ES-I3 (cell line): ENCODE measurements around the gene DKK3.
"Not testable (repeated sequence)": the region's sequence is repeated elsewhere in the genome, so short reads cannot be mapped to it uniquely, and the experiment has no call there.

Experiments used
- H3K36me3 ChIP-seq: 2 replicates; pipeline ENCODE4 v1.6.1; 2013; ENCODE audit warnings: mild to moderate bottlenecking, low read length, control low read depth, moderate library complexity; ENCODE audit not compliant: insufficient read depth
- H3K4me1 ChIP-seq: 2 replicates; pipeline ENCODE4 v1.6.1; 2013; ENCODE audit warnings: mild to moderate bottlenecking, control low read depth, low read length; ENCODE audit not compliant: insufficient read depth
- H3K9ac ChIP-seq: 2 replicates; pipeline ENCODE4 v1.6.1; 2013; ENCODE audit warnings: low read depth, mild to moderate bottlenecking, low read length, moderate library complexity
- H3K9me3 ChIP-seq: 2 replicates; pipeline ENCODE4 v1.6.1; 2013; ENCODE audit warnings: mild to moderate bottlenecking, low read length, moderate library complexity; ENCODE audit not compliant: control insufficient read depth, insufficient read depth

Gene DKK3

DNA sequence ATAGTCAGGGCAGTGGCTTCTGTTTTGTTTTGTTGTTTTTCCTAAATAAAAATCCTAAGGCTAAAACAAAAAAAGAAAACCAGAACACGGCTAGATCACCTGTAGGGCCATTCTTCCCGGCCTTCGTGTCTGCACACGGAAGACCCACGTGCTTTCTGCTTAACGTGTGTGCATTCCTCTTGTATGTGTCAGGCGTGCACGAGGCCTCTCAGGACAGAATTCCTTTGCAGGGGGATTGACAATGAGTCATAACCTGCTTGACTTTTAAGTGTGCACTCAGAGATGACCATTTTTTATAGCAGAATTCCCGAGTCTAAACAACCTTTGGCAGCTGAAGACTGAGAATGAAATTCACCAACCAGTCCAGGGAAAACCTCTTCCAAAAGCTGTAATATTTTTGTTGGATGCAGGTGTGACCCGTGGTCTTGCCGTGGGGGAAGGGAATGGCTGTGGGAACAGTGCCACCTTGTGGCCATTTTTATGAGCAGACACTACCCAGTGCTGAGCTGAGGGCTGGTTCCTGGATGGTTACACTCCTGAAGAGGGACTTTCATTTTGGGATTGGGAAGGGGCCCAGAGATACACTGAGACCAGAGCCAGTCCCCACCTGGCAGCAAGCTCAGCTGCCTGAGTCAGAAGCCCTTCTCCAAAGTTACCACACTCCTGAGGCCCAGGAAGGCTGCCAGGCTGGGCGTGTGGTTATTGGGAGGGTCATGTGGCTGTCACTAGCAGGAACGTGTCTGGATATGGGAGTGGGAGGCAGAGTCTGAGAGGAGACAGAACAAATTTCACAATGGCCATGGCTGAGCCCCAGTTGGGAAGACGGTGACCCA lies 35.7 kb upstream of the DKK3 start:
- Histone ChIP-seq H3K9me3 (no peaks in the 10 kb centered on the region), H3K9ac (no peak overlapping the region), H3K4me1 (0 out of 2 replicates have a peak, but pooled peaks cover 4% of the 10 kb centered on the region), H3K36me3 (no peaks in the 10 kb centered on the region)

DNA sequence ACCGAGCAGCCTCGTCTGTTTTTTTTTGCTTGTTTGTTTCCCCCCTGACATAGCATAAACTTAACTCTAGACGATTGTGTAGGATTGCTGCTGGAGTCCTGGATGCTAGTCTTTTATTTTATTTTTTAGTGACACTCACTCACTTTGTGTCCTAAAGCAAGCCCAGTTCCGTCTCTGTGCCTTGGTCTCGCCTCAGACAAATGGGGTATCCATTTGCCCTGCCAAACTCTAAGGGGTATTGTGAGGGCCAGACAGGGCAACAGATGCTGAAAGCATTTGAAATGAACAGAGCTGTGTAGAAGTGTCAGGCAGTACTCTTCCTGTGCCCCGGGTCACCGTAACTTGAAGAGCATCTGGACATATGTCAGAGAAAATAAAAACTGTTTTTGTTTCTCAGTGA lies 34.8 kb upstream of the DKK3 start:
- Histone ChIP-seq H3K36me3 (no peaks in the 10 kb centered on the region), H3K4me1 (0 out of 2 replicates have a peak, but pooled peaks cover 4% of the 10 kb centered on the region), H3K9me3 (no peaks in the 10 kb centered on the region), H3K9ac (no peak overlapping the region)

DNA sequence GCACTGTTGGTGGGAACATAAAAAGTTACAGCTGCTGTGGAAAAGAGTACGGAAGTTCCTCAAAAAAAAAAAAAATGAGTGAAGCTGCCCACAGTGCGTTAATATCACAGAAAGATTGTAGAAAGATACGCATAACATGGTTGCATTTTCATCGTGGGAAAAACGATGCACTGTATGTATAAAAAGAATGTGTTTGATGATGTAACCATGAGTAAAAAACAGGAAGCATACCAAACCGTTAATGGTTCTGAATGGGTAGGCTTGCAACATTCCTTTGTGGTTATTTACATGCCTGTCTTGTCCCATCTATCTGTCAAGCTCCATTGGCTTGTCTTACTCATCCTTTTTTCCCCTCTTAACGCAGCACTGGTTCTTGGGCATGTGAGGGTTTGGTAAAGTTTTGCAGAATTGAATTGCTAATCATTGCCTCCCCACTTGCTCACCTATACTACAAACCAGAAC lies 33.8 kb upstream of the DKK3 start:
- Histone ChIP-seq H3K36me3 (no peaks in the 10 kb centered on the region), H3K9ac (no peak overlapping the region), H3K9me3 (no peaks in the 10 kb centered on the region), H3K4me1 (0 out of 2 replicates have a peak, but pooled peaks cover 4% of the 10 kb centered on the region)

DNA sequence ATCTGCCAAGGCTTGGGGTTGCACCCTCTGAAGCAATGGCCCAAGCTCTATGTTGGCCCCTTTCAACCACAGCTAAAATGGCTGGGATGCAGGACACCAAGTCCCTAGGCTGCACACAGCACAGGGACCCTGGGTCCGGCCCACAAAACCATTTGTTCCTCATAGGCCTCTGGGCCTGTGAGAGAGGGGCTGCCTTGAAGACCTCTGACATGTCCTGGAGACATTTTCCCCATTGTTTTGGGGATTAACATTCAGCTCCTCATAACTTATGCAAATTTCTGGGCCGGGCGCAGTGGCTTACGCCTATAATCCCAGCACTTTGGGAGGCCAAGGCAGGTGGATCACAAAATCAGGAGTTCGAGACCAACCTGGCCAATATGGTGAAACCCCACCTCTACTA lies 32.3 kb upstream of the DKK3 start:
- H3K4me1 ChIP-seq, H3K9ac ChIP-seq, H3K36me3 ChIP-seq, H3K9me3 ChIP-seq: not testable (repeated sequence)

DNA sequence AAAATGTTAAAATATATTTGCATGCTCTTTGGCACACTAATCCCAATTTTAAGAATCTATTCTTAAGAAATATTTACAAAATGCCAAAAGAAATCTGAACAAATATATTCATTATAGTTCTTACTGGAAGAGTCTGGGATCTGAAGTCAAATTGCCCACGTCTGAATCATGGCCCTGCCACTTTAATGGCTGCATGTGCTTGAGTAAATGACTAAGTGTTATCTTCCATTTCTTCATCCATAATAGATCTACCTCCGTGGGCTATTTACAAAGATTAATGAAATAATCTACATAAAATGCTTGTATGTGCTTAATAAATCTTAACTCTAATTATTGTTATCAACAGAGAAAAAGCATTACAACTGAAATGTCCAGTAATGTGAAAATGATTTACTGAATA lies 24.5 kb upstream of the DKK3 start:
- H3K4me1 ChIP-seq = no peaks in the 10 kb centered on the region
- no peaks in the 10 kb centered on the region; the same call in 1 of the 2 replicates for H3K9me3 ChIP-seq
- no peaks in the 10 kb centered on the region for H3K36me3 ChIP-seq
- H3K9ac ChIP-seq = no peak overlapping the region

DNA sequence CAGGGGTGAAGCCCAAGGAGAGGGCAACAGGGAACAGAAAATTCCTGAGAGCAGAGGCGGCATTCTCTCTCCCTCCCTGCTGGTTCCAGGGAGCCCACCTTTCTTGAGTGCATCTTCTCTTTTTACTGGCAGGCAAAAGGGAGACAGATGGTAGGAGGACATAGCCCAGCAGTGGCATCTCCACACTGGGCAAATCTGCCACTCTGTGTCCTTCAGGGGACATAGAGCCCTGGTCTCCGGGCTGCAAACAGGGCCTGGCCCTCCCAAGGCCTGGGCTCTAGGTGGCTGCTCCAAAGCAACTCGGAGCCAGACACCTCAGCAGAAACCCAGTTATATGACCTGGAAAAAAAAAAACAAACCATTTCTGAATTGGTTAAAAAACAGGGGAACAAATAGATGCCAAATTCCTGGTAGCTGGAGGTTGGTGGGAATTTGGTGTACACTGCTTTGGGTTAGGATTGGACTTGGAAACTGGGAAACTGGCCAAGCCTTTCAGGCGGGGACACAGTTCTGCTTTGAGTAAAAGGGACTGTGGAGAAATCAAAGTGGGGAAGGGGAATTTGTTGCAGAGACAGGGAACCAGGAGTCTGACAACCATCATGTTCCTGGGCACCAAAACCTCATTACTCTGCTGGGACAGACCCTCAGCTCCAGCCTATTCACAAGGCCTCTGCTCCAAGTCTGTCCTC lies 23.6 kb upstream of the DKK3 start:
- Histone ChIP-seq H3K36me3 (no peaks in the 10 kb centered on the region), H3K4me1 (no peaks in the 10 kb centered on the region), H3K9ac (no peak overlapping the region), H3K9me3 (no peaks in the 10 kb centered on the region; the same call in 1 of the 2 replicates)

DNA sequence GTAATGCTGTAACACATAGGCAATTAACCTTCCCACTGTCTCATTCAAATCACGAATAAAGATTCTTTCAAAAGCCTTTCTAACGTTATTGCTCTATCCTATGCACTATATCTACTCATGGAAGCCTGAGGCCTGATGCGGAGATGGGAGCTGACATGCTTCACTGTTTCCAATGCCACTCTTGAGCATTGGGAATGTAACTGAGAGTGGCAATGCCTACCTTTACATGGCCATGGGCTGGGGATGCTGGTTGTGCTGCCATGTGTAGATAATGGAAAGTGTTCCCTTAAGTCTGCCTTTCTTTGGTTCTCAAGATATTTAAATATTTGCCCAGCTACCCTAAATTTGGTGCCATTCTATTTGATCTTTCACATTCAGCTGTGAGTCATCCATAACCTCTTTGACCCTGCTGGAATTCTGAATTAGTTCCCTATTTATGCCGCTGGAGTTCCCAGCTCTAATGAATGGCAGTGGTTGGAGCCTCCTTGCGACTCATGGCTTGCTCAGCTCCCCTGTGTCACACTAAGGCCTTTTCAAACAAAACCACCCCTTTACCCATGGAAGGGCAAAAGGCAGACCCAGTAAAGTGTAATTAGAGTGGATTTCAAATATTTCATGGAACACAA lies 21.4 kb upstream of the DKK3 start:
- no peak overlapping the region for H3K9ac ChIP-seq
- H3K9me3 ChIP-seq = no peaks in the 10 kb centered on the region; the same call in 1 of the 2 replicates
- no peaks in the 10 kb centered on the region for H3K36me3 ChIP-seq
- no peaks in the 10 kb centered on the region for H3K4me1 ChIP-seq

DNA sequence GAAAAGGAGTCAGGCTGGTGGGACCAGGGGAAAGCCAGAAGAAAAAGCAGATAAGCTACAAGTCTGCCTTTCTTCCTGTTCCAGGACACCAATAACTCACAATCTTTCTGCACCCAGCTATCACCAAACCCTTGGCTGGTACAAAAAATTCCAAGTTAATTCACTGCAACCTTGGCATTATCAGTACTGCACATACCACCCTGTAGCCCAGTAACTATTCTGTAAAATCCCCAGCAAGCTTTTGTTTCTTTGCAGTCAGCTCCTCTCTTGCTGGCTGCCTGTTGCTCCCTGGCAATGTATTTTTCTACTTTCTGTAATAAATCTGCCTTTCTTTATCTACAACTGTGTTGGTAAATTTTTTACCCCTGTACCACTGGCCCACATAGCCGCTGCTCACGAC lies 20.7 kb upstream of the DKK3 start:
- Histone ChIP-seq H3K36me3 (no peaks in the 10 kb centered on the region), H3K9me3 (no peaks in the 10 kb centered on the region; the same call in 1 of the 2 replicates), H3K4me1 (no peaks in the 10 kb centered on the region), H3K9ac (no peak overlapping the region)

DNA sequence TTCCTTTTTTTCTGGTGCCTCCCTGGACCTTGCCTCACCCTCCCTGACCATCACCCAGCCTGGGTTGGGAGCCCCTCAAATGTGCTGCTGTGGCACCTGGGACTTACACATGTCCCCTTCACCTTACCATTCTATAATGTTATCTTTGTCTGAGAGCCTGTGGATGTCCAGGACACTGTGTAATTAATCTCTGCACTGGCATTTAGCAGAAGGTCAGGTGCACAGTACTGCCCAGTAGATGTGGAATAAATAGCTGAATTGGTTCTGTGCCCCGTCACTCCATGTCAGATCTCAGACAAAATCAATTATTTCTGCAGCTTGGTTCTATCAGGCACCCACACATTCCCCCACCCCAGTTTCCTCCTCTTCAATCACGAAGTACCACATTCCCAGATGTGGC lies 19.9 kb upstream of the DKK3 start:
- H3K4me1 ChIP-seq = no peaks in the 10 kb centered on the region
- no peaks in the 10 kb centered on the region; the same call in 1 of the 2 replicates for H3K9me3 ChIP-seq
- no peak overlapping the region for H3K9ac ChIP-seq
- H3K36me3 ChIP-seq = no peaks in the 10 kb centered on the region

DNA sequence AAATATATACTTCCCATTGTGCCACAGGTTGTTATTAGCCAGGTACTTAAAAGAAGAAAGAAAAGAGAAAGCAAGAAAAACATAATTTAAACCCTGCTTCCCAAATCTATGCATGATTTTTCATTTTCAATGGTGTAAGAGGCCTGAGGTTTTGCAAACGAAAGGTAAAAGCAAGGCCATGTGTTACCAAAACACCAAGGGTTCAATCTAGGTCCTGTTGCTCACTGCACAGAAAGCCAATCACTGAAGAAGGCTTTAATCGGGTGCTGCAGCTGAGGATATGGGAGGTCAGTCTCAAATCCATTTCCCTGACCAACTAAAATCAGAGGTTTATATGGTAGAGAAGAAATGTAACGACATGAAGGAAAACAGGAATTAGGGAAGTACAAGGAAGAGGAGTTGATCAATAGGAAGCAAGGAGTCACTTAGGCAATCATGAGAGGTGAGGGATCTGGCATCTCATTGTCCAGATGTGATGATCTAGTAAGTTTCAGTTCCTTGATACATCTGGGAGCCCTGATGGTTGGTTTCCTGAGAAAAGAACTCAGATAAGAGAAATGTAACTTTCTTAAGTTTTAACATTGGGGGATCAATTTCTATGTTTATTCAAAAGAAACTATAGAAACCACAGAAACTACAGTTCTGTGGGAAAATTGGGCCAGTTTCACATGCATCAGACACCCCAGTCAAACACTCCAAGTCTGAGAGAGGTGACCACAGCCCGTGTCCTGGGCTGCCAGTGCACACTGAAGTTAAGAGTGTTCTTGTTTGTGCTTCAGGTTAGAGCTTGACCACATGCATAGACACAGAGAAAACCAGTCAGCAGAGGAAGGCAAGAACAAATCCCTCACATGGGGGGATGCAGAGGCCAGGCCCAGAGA lies 18.1 kb upstream of the DKK3 start:
- Histone ChIP-seq H3K36me3 (no peaks in the 10 kb centered on the region), H3K9me3 (no peaks in the 10 kb centered on the region; the same call in none of the 2 replicates), H3K4me1 (no peaks in the 10 kb centered on the region), H3K9ac (no peak overlapping the region)

DNA sequence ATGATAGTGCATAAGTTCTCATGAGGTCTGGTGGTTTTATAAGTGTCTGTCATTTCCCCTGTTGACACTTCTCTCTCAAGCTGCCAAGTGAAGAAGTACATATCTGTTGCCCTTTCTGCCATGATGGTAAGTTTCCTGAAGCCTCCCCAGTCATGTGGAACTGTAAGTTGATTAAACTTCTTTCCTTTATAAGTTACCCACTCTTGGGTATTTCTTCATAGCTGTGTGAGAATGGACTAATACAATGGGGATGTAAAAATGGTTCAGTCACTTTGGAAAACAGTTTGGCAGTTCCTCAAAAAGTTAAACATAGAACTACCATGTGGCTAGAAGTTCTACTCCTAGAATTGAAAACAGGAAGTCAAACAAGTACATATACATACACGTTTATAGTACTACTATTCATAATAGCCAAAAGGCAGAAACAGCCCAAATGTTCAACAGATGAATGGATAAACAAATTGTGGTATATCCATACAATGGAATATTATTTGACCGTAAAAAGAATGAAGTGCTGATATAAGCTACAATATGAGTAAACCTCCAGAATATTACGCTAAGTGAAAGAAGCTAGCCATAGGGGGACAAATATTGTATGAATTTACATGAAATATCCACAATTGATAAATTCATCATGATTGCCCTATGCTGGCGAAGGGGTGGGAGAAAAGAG lies 16.0 kb upstream of the DKK3 start:
- Histone ChIP-seq H3K9ac (no peak overlapping the region), H3K4me1 (no peaks in the 10 kb centered on the region)

DNA sequence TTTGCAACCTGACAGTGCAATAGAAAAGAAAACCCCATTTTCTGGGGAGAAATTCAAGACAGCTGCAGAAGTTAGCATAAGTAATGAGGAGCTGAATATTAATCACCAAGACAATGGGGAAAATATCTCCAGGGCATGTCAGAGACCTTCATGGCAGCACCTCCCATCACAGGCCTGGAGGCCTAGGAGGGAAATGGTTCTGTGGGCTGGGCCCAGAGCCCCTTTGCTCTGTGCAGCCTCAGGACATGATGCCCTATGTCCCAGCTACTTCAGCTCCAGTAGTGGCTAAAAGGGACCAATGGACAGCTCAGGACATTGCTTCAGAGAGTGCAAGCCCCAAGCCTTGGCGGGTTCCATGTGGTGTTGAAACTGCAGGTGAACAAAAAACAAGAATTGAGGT lies 14.6 kb upstream of the DKK3 start:
- H3K9ac ChIP-seq = no peak overlapping the region
- H3K36me3 ChIP-seq = no peaks in the 10 kb centered on the region
- no peaks in the 10 kb centered on the region; the same call in none of the 2 replicates for H3K9me3 ChIP-seq
- no peaks in the 10 kb centered on the region for H3K4me1 ChIP-seq

More for the DNA sequence above, 16.0 kb upstream of the DKK3 start:
- no peaks in the 10 kb centered on the region for H3K36me3 ChIP-seq
- H3K9me3 ChIP-seq = no peaks in the 10 kb centered on the region; the same call in none of the 2 replicates

DNA sequence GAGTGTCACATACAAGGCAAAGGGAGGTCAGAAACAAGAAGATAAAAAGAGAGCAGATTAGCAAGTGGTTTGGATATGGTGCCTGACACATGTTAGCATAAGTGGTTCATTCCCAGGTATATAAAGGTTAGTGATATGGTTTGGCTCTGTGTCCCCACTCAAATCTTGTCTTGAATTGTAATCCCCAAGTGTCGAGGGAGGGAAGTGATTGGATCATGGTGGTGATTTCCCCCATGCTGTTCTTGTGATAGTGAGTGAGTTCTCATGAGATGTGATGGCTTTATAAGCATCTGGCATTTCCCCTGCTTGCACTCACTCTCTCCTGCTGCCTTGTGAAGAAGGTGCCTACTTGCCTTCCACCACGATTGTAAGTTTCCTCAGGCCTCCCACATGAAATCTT lies 12.1 kb upstream of the DKK3 start:
- no peaks in the 10 kb centered on the region for H3K36me3 ChIP-seq
- no peaks in the 10 kb centered on the region for H3K4me1 ChIP-seq
- no peak overlapping the region for H3K9ac ChIP-seq
- no peaks in the 10 kb centered on the region; the same call in 1 of the 2 replicates for H3K9me3 ChIP-seq
